Mesenchymal stem cell (in vitro differentiated cells and primary cell): ENCODE measurements around the gene PPP3CA.

Source experiments
- DNase-seq: peaks from one replicate; pipeline ENCODE4 v3.0.0-alpha.2; 2013
- H2AFZ ChIP-seq: one replicate; pipeline ENCODE4 v1.6.1; 2013; ENCODE audit warnings: low read depth, mild to moderate bottlenecking, control low read depth, inconsistent platforms, low read length, moderate library complexity
- H2AK5ac ChIP-seq: 2 replicates; pipeline ENCODE4 v1.6.1; 2013; ENCODE audit warnings: low read length, moderate library complexity, mild to moderate bottlenecking, inconsistent platforms; ENCODE audit not compliant: severe bottlenecking
- H2BK120ac ChIP-seq: one replicate; pipeline ENCODE4 v1.6.1; 2013; ENCODE audit warnings: low read depth, mild to moderate bottlenecking, inconsistent platforms, low read length, moderate library complexity
- H2BK12ac ChIP-seq, 2 experiments: one replicate each; pipeline ENCODE4 v1.6.1; 2013; ENCODE audit warnings: inconsistent platforms in 2 of 2, low read length in 2 of 2, mild to moderate bottlenecking in 2 of 2, moderate library complexity in 2 of 2, control low read depth in 1 of 2
- H2BK15ac ChIP-seq: one replicate; pipeline ENCODE4 v1.6.1; 2013; ENCODE audit warnings: mild to moderate bottlenecking, low read depth, inconsistent platforms; ENCODE audit not compliant: poor library complexity, severe bottlenecking
- H2BK5ac ChIP-seq: 2 replicates; pipeline ENCODE4 v1.6.1; 2013; ENCODE audit warnings: low read depth, mild to moderate bottlenecking, low read length, control low read depth, inconsistent platforms; ENCODE audit not compliant: poor library complexity, severe bottlenecking
- H3K14ac ChIP-seq, 2 experiments: one replicate each; pipeline ENCODE4 v1.6.1; 2013; ENCODE audit warnings: inconsistent platforms in 2 of 2, low read length in 2 of 2, control low read depth in 1 of 2, mild to moderate bottlenecking in 1 of 2, moderate library complexity in 1 of 2
- H3K18ac ChIP-seq, 2 experiments: one replicate each; pipeline ENCODE4 v1.6.1; 2013; ENCODE audit warnings: inconsistent platforms in 2 of 2, low read length in 2 of 2, control low read depth in 1 of 2, low read depth in 1 of 2, mild to moderate bottlenecking in 1 of 2
- H3K23ac ChIP-seq, 2 experiments: one replicate each; pipeline ENCODE4 v1.6.1; 2013; ENCODE audit warnings: inconsistent platforms in 2 of 2, low read length in 2 of 2, mild to moderate bottlenecking in 2 of 2, moderate library complexity in 2 of 2, control low read depth in 1 of 2
- H3K27ac ChIP-seq: 2 replicates; pipeline ENCODE4 v1.5.1; 2013; ENCODE audit warnings: mild to moderate bottlenecking, moderate library complexity, low read length, control low read depth, inconsistent platforms; ENCODE audit not compliant: poor library complexity, severe bottlenecking
- H3K27me3 ChIP-seq, 2 experiments: 2 replicates each; pipeline versions ENCODE4 v1.6.1 to v1.7.0; 2013; ENCODE audit warnings: low read length in 2 of 2, mild to moderate bottlenecking in 2 of 2, moderate library complexity in 2 of 2, control low read depth in 1 of 2, inconsistent platforms in 1 of 2; ENCODE audit not compliant: control insufficient read depth in 1 of 2, insufficient read depth in 1 of 2
- H3K36me3 ChIP-seq, 2 experiments: 2 replicates each; pipeline versions ENCODE4 v1.6.1 to v1.7.0; 2013; ENCODE audit warnings: low read length in 2 of 2, control low read depth in 1 of 2, inconsistent platforms in 1 of 2, low read depth in 1 of 2, mild to moderate bottlenecking in 1 of 2; ENCODE audit not compliant: insufficient read depth in 2 of 2, control insufficient read depth in 1 of 2
- H3K4ac ChIP-seq, 2 experiments: one replicate each; pipeline ENCODE4 v1.6.1; 2013; ENCODE audit warnings: inconsistent platforms in 2 of 2, low read length in 2 of 2, mild to moderate bottlenecking in 2 of 2, moderate library complexity in 2 of 2, control low read depth in 1 of 2, low read depth in 1 of 2
- H3K4me1 ChIP-seq: 2 replicates; pipeline ENCODE4 v1.6.1; 2013; ENCODE audit warnings: low read depth, low read length, control low read depth; ENCODE audit not compliant: control insufficient read depth, insufficient read depth
- H3K4me2 ChIP-seq: 2 replicates; pipeline ENCODE4 v1.6.1; 2013; ENCODE audit warnings: low read length, mild to moderate bottlenecking, inconsistent platforms; ENCODE audit not compliant: poor library complexity, severe bottlenecking
- H3K4me3 ChIP-seq, 2 experiments: 2 replicates each; pipeline versions ENCODE4 v1.5.1 to v1.7.0; 2013; ENCODE audit warnings: low read length in 2 of 2, mild to moderate bottlenecking in 2 of 2, control low read depth in 1 of 2, low read depth in 1 of 2; ENCODE audit not compliant: insufficient read depth in 1 of 2
- H3K79me1 ChIP-seq: replicated peaks from 2 replicates; pipeline ENCODE4 v1.6.1; 2013; ENCODE audit warnings: mild to moderate bottlenecking, control low read depth, low read length, inconsistent platforms; ENCODE audit not compliant: poor library complexity, severe bottlenecking
- H3K9ac ChIP-seq: 2 replicates; pipeline ENCODE4 v1.7.0; 2013; ENCODE audit warnings: mild to moderate bottlenecking, low read length, moderate library complexity
- H3K9me3 ChIP-seq: 2 replicates; pipeline ENCODE4 v1.7.0; 2013; ENCODE audit warnings: mild to moderate bottlenecking, low read length; ENCODE audit not compliant: control insufficient read depth
- H4K8ac ChIP-seq: one replicate; pipeline ENCODE4 v1.6.1; 2013; ENCODE audit warnings: inconsistent platforms, mild to moderate bottlenecking, low read length, moderate library complexity
- H4K91ac ChIP-seq: one replicate; pipeline ENCODE4 v1.6.1; 2013; ENCODE audit warnings: mild to moderate bottlenecking, low read length, inconsistent platforms
- WGBS: methylation state at CpG from one replicate; pipeline ENCODE4 v1.1.7; 2013; ENCODE audit warnings: mixed read lengths; 5-methylcytosine and 5-hydroxymethylcytosine counted together

The PPP3CA gene

DNA sequence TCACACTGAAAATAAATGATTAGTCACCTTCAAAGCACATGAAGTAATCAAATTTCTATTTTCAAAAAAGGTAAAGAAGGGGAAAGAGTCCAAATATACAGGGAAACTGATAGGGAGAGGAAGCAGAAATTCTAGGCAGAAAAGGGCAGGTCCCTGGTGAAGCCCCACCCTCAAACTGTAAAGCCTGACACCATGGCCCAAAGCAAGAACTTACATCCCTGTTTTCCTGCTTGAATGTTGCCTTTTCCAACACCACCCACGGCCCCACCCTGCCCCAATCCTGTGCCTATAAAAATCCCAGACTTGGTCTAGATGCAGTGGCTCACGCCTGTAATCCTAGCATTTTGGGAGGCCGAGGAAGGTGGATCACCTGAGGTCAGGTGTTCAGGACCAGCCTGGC, 361.8 kb downstream of the PPP3CA start:
- no peak overlapping the region for H3K4me3 ChIP-seq
- WGBS: 93% methylated on average over 3 of the region's 3 CpGs
- H3K4me1 ChIP-seq: peaks cover 9% of the 10 kb centered on the region
- peak overlapping the region in 1 of 2 experiments; percentile 60 for H2BK12ac ChIP-seq
- no peaks in the 10 kb centered on the region for H3K79me1 ChIP-seq
- peak overlapping the region; percentile 90 for H3K27ac ChIP-seq
- H2BK5ac ChIP-seq: no peak overlapping the region
- H2BK120ac ChIP-seq: no peak overlapping the region
- H3K9ac ChIP-seq: peak overlapping the region; percentile 38
- peak overlapping the region; percentile 17 for H4K8ac ChIP-seq
- H2AK5ac ChIP-seq: peak overlapping the region; percentile 69
- H3K27me3 ChIP-seq: no peaks in the 10 kb centered on the region
- H2BK15ac ChIP-seq: no peak overlapping the region
- DNase-seq: no peak
- H3K18ac ChIP-seq: peak overlapping the region; percentile 30 to 43
- no peaks in the 10 kb centered on the region for H3K36me3 ChIP-seq
- H3K9me3 ChIP-seq: no peaks in the 10 kb centered on the region
- H4K91ac ChIP-seq: no peak overlapping the region
- H3K23ac ChIP-seq: no peak overlapping the region
- no peak overlapping the region for H2AFZ ChIP-seq
- no peak overlapping the region for H3K14ac ChIP-seq
- H3K4ac ChIP-seq: peak overlapping the region in 1 of 2 experiments; percentile 37
- no peak overlapping the region for H3K4me2 ChIP-seq

DNA sequence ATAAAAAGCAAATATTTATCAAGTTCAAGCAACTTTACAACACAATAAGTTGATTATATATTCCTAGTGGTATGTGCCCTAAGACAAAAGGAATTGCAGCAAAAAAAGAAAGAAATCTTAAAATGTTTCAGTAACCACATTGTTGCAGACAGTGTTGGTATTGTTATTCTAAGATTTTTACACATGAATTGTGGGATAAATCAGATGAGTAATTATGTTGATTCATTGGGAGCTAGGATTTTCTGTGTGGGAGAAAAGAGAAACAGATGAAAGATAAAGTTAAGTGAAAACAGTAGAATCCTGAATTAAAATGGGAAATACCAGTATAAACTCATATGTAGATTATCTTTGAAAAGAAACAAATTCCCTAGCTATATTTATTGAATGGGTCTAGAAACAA, 362.4 kb downstream of the PPP3CA start:
- Histone ChIP-seq H3K14ac (no peak overlapping the region), H2BK15ac (no peak overlapping the region), H2BK5ac (no peak overlapping the region), H2BK120ac (no peak overlapping the region), H3K4me3 (no peak overlapping the region), H2AFZ (no peak overlapping the region), H2AK5ac (no peak overlapping the region), H3K36me3 (no peaks in the 10 kb centered on the region), H3K9ac (peak overlapping the region; percentile 38), H3K4me2 (no peak overlapping the region), H4K91ac (no peak overlapping the region), H4K8ac (no peak overlapping the region), H3K9me3 (no peaks in the 10 kb centered on the region), H3K4ac (no peak overlapping the region), H3K27ac (peak overlapping the region; percentile 55), H3K27me3 (no peaks in the 10 kb centered on the region), H3K79me1 (no peaks in the 10 kb centered on the region), H3K4me1 (peaks cover 9% of the 10 kb centered on the region), H3K18ac (no peak overlapping the region), H2BK12ac (no peak overlapping the region), H3K23ac (no peak overlapping the region)
- DNase-seq: no peak

DNA sequence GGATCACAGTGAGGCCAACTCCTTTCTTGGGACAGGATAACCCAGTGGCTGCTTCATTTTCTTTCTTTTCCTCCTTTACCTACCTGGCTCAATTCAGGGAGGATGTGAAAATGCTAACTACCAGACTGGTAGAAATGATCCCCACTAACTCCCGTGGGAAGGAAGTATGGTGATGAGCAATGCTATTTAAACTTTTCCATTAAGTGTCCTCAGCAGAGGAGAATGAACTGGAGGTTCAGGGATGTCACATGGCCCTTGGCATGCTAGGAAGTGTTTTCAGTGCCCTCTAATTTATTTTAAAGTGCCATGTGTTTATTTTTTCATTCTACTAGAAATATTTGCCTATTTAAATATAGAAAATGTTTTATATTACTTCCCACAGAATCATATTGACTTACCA, 363.9 kb downstream of the PPP3CA start:
- DNase-seq: peak; percentile 34
- Histone ChIP-seq H2AFZ (no peak overlapping the region), H3K4me3 (no peak overlapping the region), H4K91ac (no peak overlapping the region), H3K23ac (no peak overlapping the region), H3K79me1 (no peaks in the 10 kb centered on the region), H2BK120ac (no peak overlapping the region), H2AK5ac (no peak overlapping the region), H2BK5ac (no peak overlapping the region), H3K36me3 (no peaks in the 10 kb centered on the region), H3K27ac (no peak overlapping the region), H3K27me3 (no peaks in the 10 kb centered on the region), H3K4ac (no peak overlapping the region), H3K4me2 (no peak overlapping the region), H3K14ac (no peak overlapping the region), H4K8ac (no peak overlapping the region), H2BK15ac (no peak overlapping the region), H3K9me3 (no peaks in the 10 kb centered on the region), H2BK12ac (no peak overlapping the region), H3K4me1 (peaks cover 9% of the 10 kb centered on the region), H3K9ac (no peak overlapping the region), H3K18ac (peak overlapping the region in 1 of 2 experiments; percentile 29)
- WGBS: 60% methylated on average over 1 of the region's 1 CpG

DNA sequence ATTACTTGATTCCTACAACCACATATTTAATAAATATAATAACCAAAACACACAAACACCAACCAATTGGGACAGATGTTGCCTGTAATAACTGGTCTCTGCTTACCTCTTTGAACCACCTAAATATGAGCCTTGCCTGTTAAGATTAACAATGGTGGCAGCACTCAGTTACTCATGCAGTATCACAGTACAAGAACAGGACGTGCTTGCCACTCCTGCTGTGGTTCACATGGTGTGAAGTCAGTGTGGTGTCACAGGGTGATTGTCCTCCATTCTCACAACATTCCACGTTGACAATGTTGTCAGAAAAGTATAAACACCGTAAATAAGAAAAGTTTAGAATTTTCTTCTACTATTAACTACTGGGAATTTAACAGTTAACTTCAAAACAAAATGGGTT, 365.0 kb downstream of the PPP3CA start:
- Histone ChIP-seq H4K8ac (no peak overlapping the region), H3K79me1 (no peaks in the 10 kb centered on the region)

More for the DNA sequence above, 365.0 kb downstream of the PPP3CA start:
- H3K4ac ChIP-seq: peak overlapping the region in 1 of 2 experiments; percentile 85
- no peak overlapping the region for H2AFZ ChIP-seq
- no peaks in the 10 kb centered on the region for H3K9me3 ChIP-seq
- no peaks in the 10 kb centered on the region for H3K27me3 ChIP-seq
- H3K23ac ChIP-seq: no peak overlapping the region
- no peak overlapping the region for H3K27ac ChIP-seq
- no peak overlapping the region for H2BK120ac ChIP-seq
- H3K14ac ChIP-seq: peak overlapping the region in 1 of 2 experiments; percentile 61
- no peak overlapping the region for H3K4me2 ChIP-seq
- H3K18ac ChIP-seq: peak overlapping the region in 1 of 2 experiments; percentile 87
- H3K4me1 ChIP-seq: peaks cover 9% of the 10 kb centered on the region
- no peak overlapping the region for H4K91ac ChIP-seq
- no peak overlapping the region for H3K4me3 ChIP-seq
- no peak overlapping the region for H2BK5ac ChIP-seq
- no peak overlapping the region for H3K9ac ChIP-seq
- 43% methylated on average over 1 of the region's 3 CpGs for WGBS
- H2BK15ac ChIP-seq: no peak overlapping the region
- peak; percentile 31 for DNase-seq
- no peak overlapping the region for H2AK5ac ChIP-seq
- H2BK12ac ChIP-seq: peak overlapping the region in 1 of 2 experiments; percentile 15
- no peaks in the 10 kb centered on the region for H3K36me3 ChIP-seq
